H1 (cell line): Measurements from ENCODE around the gene LRRFIP1.

Source experiments
- SP4 ChIP-seq: IDR thresholded peaks from 2 replicates; pipeline ENCODE4 v1.6.1; 2012; ENCODE audit warnings: low read length, inconsistent platforms
- SUZ12 ChIP-seq: fragments of 200-600 bp; sonication (generic); IDR thresholded peaks from 2 replicates; pipeline ENCODE4 v1.6.1; 2012; ENCODE audit warnings: mild to moderate bottlenecking, inconsistent platforms, low read length, moderate library complexity, mixed read lengths
- TF ChIP-seq, protein P1 (sequence below), 3 experiments: IDR thresholded peaks; 1 replicate in 2 of 3; 2 replicates in 1 of 3; pipeline versions ENCODE4 v1.5.1 to v1.6.1; 2011; ENCODE audit warnings: low read length in 3 of 3, mild to moderate bottlenecking in 3 of 3, inconsistent platforms in 2 of 3, low read depth in 1 of 3, moderate library complexity in 1 of 3; ENCODE audit not compliant: insufficient read depth in 1 of 3; ENCODE audit errors: control extremely low read depth in 1 of 3

DNA sequence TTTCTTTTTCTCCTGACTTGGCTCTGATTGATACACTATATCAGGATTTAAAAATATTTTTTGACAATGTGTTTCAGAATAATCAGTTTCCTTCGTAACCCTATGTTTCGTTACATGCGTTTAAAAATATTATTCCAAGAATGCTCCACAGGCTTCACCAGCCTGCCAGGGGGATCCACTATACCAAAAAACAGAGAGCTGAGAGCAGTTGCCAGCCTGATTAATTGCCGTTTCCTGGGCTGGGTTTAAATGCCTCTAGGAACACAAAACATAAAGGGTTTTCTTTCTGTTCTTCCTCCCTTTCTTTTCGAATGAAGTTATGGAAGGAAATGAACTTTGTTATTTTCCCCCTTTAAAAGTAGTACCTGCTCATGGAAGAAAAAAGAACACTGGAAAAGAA, 47.9 kb downstream of the LRRFIP1 start:
- TF ChIP-seq, protein P1, sequence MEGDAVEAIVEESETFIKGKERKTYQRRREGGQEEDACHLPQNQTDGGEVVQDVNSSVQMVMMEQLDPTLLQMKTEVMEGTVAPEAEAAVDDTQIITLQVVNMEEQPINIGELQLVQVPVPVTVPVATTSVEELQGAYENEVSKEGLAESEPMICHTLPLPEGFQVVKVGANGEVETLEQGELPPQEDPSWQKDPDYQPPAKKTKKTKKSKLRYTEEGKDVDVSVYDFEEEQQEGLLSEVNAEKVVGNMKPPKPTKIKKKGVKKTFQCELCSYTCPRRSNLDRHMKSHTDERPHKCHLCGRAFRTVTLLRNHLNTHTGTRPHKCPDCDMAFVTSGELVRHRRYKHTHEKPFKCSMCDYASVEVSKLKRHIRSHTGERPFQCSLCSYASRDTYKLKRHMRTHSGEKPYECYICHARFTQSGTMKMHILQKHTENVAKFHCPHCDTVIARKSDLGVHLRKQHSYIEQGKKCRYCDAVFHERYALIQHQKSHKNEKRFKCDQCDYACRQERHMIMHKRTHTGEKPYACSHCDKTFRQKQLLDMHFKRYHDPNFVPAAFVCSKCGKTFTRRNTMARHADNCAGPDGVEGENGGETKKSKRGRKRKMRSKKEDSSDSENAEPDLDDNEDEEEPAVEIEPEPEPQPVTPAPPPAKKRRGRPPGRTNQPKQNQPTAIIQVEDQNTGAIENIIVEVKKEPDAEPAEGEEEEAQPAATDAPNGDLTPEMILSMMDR (IDR thresholded peaks at IDR 0.05; ENCODE audit: control extremely low read depth in 1 of 3, insufficient read depth in 1 of 3, low read depth in 1 of 3, low read length in 3 of 3), result no peak
- TF ChIP-seq SP4 (no peak), SUZ12 (no peak)
